ENCODE results near the gene FRMD6.
"Not testable (repeated sequence)": the region's sequence is repeated elsewhere in the genome, so short reads cannot be mapped to it uniquely, and the experiment has no call there.

FRMD6 gene

GRCh38 chr14:51630987-51631386 lies 20.7 kb upstream of the FRMD6 start:
- no peak for DNase-seq (ENCODE audit: low read depth)

GRCh38 chr14:51633298-51633697 lies 18.4 kb upstream of the FRMD6 start:
- DNase-seq (ENCODE audit: low read depth) = not testable (repeated sequence)

GRCh38 chr14:51636109-51636508 lies 15.6 kb upstream of the FRMD6 start:
- no peak for DNase-seq (ENCODE audit: low read depth)

DNA sequence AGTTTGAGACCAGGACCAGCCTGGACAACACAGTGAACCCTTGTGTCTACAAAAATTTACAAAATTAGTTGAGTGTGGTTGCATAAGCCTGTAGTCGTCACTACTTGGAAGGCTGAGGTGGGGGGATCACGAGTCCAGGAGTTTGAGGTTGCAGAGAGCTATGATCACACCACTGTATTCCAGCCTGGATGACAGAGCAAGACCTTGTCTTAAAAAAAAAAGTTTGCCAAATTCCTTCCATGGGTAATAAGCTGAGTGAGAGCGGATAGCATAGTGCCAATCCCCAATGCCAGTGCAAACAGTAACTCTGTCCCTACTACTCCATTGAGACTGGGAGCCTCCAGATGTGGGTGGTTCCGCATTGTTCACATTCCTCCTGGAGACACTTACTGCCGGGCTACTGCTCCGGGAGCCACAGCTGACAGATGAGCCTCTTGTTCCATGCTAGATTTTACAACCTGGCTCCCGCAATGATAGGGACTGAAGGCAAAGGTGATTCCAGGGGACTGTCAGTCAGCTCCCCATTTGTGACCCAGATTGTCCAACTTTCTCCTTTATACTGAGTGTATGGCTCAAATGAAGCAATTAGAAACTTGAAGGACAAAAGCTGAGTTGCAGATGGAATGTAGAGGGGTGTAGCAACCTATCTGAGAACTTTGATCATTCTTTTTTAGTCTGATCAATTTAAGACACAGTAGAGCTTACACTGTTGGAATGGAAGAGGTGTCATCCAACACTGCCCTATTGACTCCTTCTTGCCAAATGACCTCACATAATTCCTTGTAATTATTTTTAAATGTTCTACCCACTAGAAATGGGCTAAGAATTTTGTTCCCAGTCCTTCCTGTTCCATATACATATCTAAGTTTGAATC lies 13.4 kb upstream of the FRMD6 start:
- no peak for DNase-seq (ENCODE audit: low read depth)

DNA sequence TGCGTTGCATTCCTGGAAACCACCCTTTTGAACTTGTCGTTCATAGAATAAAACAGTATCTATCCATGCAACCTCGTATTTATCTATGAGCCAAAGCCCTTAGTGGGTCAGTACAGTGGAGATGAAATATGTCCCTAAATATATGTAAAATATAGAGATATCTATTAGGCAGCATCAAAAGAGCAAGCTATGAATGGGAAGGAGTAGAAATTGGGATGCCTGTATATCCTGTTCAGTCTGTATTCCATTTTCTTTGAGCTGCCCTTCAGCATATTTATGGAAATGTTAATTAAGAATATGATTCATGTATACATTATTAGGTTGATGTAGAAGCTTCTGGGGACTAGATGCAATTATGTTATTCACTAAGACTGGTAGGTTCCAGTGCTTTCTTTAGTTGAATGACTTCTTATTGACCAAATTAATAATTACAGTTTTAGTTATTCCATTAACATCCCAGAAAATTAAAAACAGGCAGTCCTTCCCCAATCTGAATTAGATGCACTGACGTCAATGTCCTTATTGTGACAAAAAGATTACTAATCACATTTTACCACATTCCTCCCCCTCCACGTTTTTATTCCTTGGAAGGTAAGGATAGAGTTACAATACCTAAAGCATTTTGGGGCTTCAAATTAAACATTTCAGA lies 11.9 kb upstream of the FRMD6 start:
- DNase-seq (ENCODE audit: low read depth) = no peak

GRCh38 chr14:51643140-51643539 lies 8.6 kb upstream of the FRMD6 start:
- no peak for DNase-seq (ENCODE audit: low read depth)

DNA sequence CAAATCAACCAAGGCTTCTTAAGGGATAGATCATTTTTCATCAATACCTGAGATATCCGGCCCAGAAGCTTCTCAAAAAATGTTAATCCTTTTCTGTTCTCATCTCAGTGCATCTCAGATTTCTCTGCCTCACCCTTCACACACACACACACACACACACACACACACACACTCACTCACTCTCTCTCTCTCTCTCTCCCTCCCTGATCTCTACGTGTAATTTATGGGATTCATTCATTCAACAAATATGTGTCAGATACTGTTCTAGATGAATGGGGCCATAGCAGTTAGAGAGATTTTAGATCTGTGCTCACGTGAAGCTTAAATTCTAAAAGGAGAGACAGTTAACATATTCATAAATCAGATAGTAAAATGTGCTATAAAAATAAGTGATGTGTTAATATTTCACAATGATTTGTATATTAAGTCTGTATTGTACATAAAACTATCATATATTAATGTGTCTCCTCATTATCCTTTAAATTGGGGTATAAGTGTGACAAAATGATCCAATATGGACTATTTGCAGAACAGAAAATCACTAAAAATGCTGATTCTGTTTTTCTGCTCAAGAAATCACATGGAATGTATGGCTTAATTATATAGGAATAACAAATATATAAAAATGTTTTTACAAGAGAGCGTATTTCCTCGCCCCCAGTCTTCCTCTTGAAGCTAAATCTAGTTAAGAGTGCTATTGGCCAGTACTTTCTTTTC lies 7.3 kb upstream of the FRMD6 start:
- no peak for DNase-seq (ENCODE audit: low read depth)

- DNase-seq (ENCODE audit: low read depth) = no peak
Measured at GRCh38 chr14:51648296-51648695, 3.4 kb upstream of the FRMD6 start.

DNA sequence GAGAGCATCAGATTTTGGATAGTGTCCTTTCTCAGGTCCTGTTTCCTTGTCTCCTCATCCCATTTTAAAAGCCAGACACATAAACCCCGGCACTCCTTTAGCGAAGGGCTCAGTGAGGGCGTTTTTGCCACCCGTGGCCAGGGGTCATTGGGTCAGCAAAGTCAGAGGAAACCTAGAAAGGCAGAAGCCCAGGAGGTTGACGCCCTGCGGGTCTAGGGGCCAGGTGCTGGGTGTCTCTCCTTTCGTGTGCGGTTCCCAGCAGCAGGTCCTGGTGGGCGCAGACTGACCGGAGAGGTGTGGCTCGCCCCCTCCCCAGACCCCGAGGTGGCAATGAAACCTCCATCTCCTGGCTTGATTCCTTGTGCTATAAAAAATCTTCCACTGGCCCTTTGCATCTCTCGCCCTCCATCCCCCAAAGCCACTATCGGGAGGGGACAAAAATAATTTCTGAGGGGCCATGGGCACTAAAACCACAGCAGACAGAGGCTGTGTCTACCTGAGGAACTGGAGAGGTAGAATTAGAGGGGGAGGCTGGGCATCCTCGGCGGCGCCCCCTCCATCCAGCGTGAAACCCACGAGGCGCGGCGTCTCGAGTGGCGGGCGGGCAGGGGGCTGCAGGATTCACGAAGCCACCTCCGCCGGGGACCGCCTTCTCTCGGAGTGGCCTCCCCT lies 858 bp upstream of the FRMD6 start:
- DNase-seq (ENCODE audit: low read depth) = no peak

DNA sequence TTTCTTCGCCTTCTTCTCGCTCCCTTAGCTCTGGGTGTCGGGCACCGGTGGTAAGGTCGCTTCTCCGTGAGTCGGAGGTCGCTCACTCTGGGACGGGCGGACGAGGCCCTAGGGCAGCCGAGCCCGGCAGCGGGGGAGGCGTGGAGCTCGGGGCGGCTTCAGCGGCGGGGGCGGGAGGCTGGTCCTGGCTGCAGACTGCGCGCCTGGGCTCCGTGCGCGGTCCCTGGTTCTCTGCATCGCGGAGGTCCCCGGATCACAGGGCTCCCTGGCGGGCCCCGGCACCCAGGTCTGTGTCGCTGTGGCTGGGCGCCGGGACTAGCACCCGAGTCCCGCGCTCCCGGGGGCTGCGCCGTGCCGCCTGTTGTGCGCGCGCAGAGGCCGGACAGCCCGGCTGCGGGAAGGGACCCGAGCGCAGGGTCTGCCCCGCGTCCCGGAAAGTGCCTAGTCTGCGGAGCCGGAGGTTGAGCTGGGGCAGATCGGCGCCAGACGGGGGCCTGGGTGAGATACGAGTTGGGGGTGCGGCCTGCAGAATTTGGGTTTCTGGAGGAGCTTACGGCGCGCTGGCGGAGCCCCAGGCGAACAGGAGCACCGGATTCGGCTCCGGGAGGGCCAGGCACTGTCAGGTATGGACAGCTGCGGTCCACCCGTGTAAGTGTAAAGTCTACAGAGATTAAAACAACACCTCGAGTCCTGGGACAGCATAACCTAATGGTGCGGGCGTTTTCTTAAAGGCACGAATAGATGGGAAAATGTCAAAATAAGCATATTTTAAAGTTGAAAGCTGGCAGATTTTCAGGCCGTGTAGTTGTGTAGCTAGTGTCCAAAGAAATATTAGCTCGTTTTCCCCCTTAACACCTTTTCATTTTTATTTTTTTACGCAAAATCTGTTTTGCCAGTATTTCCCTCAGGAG lies 713 bp downstream of the FRMD6 start:
- DNase-seq (ENCODE audit: low read depth) = no peak

DNA sequence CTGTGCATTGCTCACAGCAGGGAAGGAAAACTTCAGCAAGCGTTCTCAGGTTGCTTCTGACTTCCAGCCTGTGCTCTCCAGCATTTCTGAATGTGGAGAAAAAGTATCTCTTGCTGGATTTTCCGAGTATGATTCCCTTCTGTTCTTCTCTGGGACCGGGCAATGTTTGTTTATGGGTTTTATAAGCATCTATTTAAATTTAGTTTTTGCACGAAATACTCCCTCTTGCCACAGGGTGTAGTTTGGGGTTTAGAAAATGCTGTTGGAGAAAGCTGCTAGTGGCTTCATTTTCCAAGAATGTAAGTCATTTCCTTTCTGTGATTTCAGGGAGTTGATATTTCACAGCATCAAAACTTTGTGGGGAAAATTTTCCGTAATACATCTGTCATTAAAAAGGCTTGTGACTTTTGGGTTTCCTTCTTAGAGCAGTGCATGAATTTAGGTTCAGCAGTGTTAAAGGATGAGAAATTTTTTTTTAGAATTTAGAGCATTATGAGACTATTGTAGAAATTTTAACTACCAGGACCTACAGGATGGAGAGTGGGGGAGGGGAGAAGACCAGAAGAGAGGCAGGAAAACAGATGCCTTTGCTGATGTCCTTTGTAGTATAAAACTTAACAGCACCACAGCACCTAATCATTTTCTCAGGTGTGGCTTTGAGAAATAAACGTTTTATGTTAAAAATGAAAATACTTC lies 1.5 kb downstream of the FRMD6 start:
- DNase-seq (ENCODE audit: low read depth) = no peak

DNA sequence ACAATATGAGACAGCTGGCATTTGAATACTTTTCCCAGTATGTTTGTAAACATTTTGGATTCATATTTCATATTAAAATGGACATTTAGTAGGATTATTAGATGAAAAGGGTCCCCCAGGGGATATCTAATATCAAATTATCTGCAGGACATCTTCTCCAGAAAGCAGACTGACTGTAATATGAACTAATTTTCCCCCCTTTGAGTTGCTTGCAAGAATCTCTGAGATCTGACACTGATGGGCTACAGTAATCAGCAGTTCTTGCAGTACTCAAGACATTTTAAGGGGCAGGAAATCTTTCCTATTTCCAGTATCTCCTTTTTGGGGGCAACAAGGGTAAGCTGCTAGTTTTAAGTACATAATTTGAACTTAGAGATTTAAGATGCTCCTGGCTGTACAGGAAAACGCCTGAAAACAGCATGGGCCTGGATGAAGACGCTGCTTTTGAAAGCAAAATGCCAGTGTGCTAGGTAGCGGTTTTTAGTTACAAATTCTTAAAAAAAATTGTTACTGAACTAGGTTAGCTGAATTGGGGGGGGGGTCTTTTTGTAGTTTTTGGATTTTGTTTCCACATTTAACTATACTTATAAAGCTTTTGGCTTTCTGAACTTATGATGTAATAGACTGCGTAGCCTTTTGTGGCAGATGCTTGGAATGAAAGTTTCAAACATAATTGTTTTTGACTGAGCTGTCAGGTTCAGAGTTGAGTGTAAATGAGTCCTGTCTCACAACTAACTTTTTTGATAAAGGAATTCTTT lies 2.2 kb downstream of the FRMD6 start:
- DNase-seq (ENCODE audit: low read depth) = no peak

DNA sequence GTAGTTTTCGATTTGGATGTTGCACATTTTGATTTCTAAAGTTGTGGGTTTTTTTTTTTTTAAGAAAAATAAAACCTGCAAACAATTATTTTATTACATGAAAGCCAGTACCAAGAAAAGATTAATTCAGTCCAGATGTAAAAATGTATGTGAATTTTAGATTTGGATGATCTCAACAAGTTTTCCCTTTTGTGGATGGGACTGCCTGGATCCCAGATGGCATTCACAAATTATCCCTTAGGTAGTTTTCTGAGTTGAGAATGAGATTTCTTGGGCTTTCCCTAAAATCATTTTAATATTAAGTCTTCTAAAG lies 2.8 kb downstream of the FRMD6 start:
- DNase-seq (ENCODE audit: low read depth) = no peak

DNA sequence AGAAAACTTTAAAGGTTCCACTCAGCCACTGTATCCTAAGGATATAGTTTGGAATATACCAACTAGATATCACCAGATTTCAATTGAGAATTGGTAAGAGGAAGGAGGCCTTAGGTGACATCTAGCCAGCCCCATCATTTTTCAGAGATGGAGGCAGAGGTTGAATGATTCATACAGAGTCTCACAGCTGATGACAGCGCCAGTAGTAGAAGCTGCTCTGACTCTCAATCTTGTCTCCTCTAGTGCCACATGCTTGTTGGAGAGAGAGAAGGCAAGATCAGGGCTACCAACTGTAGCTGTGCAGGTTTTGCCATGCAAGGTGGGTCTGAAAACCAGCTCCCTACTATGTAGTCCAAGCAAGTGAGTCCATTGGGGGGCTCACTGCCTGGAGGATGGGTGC lies 6.1 kb downstream of the FRMD6 start:
- DNase-seq (ENCODE audit: low read depth) = no peak

DNA sequence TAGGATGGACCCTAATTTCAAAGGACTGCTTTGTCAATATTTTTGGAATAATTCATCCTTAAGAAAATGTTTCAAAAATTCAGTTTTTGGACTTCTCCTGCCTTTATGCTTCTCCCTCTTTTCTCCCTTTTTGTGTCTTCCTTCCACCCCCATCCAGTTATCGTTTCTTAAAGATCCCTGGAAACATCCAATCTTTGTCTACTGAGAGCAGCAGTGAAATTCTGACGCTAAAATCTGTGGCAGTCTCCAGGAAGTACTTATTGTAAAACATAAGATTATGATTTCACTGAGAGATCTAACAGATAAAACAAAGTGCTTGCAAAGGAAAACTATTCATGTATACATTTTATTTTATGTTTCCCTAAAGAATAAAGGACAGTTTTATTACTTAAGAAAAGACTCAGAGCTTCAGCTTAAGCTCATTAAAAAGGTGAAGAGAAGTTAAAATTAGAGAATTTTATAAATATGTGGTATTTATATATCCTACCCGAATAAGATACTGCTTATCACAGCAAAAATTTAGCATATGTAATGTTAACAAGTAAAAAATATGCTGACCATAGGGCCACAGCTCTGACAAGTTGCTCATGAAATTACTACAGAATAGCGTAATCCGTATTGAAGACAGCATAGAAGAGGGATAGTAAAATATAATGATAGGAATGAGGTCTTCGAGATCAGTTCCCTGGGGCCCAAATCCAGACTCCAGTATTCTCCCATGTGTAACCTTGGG lies 6.9 kb downstream of the FRMD6 start:
- no peak for DNase-seq (ENCODE audit: low read depth)

DNA sequence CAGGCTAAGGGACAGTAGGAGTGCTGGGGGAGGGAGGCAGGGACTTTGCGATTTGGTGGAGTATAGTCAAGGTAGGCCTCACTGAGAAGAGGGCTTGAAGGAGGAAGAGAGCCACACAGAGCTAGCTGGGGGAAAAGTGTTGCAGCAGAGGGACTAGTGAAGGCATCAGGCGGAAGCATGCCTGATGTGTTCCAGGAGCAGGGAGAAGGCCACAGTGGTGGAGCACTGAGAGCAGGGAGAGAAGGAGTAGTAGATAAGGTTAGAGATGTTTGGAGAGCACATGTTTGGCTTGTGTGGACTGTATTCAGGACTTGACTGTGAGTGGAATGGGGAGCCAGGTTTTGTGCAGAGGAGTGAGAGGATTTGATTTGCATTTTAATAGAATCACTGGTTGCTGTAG lies 9.0 kb downstream of the FRMD6 start:
- DNase-seq (ENCODE audit: low read depth) = no peak

- DNase-seq (ENCODE audit: low read depth) = no peak
Measured at GRCh38 chr14:51661504-51661903, 9.8 kb downstream of the FRMD6 start.

GRCh38 chr14:51663783-51664326 lies 12.1 kb downstream of the FRMD6 start:
- no peak for DNase-seq (ENCODE audit: low read depth)

DNA sequence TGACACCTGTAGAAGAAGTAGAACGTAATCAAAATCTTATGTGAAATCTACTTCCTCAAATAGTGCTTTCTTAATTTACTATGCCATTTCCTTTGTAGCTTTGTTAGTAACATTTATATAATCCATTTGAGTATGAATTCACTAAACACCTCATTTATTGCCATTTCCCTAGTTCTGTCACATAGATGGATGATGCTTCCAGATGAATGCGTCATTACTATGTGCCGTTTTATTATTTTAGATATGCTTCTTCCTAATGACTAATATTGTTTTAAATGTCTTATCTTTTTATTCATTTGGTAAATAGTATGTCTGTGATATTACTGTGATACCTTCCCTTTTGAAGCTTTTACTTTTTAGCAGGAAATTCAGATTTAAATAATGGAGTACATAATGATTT lies 14.4 kb downstream of the FRMD6 start:
- DNase-seq (ENCODE audit: low read depth) = no peak

Measured in activated T-helper 9 cell treated with anti-CD3 and anti-CD28 coated beads, Interleukin-2, amount 50 U/mL, for 16 hours (primary cell).